ENCODE measurements around the gene DIPK1B.

The DIPK1B gene

DNA sequence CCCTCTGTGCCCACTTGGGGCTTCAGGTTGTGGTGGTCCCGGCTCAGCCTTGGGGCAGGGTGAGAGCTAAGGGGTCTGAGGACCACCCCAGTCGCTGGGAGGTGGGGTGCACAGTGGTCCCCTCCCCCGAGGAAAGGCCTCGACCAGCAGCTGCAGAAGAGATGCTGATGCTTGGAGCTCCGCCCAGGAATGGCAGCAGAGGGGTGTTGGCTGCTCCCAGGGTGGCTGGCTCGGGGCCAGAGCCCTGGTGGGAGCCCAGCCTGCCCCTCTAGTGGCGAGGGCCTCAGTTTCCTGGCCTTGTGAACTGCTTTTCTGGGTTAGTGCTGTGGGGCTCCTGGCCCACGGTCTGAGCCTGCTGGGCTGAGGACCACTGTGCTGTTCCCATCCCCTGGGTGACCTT, 1.2 kb downstream of the DIPK1B start:
- H3K4me3 ChIP-seq (replicated peaks; ENCODE audit: insufficient read depth, low read length): no peak overlapping the region; the same call in 1 of the 2 replicates
- no peaks in the 10 kb centered on the region for H3K27me3 ChIP-seq (ENCODE audit: insufficient read depth, poor library complexity, severe bottlenecking)
- no peak overlapping the region for H3K27ac ChIP-seq (replicated peaks)
- no peak for TF ChIP-seq SPI1 (IDR thresholded peaks at IDR 0.05; ENCODE audit: borderline replicate concordance, low read depth)
- TF ChIP-seq, protein P1, sequence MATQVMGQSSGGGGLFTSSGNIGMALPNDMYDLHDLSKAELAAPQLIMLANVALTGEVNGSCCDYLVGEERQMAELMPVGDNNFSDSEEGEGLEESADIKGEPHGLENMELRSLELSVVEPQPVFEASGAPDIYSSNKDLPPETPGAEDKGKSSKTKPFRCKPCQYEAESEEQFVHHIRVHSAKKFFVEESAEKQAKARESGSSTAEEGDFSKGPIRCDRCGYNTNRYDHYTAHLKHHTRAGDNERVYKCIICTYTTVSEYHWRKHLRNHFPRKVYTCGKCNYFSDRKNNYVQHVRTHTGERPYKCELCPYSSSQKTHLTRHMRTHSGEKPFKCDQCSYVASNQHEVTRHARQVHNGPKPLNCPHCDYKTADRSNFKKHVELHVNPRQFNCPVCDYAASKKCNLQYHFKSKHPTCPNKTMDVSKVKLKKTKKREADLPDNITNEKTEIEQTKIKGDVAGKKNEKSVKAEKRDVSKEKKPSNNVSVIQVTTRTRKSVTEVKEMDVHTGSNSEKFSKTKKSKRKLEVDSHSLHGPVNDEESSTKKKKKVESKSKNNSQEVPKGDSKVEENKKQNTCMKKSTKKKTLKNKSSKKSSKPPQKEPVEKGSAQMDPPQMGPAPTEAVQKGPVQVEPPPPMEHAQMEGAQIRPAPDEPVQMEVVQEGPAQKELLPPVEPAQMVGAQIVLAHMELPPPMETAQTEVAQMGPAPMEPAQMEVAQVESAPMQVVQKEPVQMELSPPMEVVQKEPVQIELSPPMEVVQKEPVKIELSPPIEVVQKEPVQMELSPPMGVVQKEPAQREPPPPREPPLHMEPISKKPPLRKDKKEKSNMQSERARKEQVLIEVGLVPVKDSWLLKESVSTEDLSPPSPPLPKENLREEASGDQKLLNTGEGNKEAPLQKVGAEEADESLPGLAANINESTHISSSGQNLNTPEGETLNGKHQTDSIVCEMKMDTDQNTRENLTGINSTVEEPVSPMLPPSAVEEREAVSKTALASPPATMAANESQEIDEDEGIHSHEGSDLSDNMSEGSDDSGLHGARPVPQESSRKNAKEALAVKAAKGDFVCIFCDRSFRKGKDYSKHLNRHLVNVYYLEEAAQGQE (IDR thresholded peaks at IDR 0.05; ENCODE audit: insufficient replicate concordance, low read depth): no peak
- no peak for TF ChIP-seq POLR2AphosphoS5 (IDR thresholded peaks at IDR 0.05; ENCODE audit: low read depth)
- no peak for TF ChIP-seq GABPA (IDR thresholded peaks at IDR 0.05; ENCODE audit: low read depth)
- TF ChIP-seq, protein P2, sequence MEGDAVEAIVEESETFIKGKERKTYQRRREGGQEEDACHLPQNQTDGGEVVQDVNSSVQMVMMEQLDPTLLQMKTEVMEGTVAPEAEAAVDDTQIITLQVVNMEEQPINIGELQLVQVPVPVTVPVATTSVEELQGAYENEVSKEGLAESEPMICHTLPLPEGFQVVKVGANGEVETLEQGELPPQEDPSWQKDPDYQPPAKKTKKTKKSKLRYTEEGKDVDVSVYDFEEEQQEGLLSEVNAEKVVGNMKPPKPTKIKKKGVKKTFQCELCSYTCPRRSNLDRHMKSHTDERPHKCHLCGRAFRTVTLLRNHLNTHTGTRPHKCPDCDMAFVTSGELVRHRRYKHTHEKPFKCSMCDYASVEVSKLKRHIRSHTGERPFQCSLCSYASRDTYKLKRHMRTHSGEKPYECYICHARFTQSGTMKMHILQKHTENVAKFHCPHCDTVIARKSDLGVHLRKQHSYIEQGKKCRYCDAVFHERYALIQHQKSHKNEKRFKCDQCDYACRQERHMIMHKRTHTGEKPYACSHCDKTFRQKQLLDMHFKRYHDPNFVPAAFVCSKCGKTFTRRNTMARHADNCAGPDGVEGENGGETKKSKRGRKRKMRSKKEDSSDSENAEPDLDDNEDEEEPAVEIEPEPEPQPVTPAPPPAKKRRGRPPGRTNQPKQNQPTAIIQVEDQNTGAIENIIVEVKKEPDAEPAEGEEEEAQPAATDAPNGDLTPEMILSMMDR (IDR thresholded peaks at IDR 0.05; ENCODE audit: insufficient read depth, low read length): no peak
- no peak for DNase-seq (ENCODE audit: low read depth in 1 of 2, low spot score in 1 of 2)

DNA sequence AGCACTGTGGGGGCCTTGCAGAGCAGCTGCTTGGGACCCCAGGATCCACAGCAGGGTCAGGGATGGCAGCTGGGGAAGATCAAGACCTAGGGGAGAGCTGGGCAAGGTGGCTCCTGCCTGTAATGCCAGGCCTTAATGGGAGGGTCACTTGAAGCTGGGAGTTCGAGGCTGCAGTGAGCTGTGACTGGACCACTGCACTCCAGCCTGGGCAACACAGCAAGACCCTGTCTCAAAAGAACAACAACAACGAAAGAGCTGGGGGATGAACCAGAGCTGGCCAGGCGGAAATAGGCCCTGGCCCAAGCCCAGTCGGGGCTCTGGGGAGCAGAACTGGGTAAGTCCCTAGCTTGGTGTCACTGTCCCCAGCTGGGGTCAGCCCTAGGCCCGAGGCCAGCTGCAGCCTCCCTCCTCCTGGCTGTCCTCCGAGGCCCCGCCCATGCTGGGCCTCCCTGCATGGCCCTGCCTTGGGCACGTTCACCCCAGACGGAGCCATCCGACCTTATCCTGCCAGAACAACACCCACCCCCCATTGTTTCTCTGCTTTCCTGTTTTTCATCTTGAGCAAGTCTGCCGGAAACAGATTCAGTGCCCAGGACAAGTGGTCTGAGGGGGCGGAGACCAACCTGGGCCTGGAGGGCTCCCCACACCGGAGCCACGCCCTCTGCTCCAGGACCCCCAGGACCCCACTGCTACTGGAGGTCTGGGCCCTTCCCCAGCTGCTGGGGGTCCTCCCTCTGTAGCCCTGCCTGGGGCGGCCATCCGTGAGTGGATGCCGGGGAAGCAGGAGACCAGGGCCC, 1.9 kb downstream of the DIPK1B start:
- TF ChIP-seq, protein P2 (IDR thresholded peaks at IDR 0.05; ENCODE audit: insufficient read depth, low read length): no peak
- TF ChIP-seq SPI1 (IDR thresholded peaks at IDR 0.05; ENCODE audit: borderline replicate concordance, low read depth) (no peak), GABPA (IDR thresholded peaks at IDR 0.05; ENCODE audit: low read depth) (no peak), POLR2AphosphoS5 (IDR thresholded peaks at IDR 0.05; ENCODE audit: low read depth) (no peak)
- TF ChIP-seq, protein P1 (IDR thresholded peaks at IDR 0.05; ENCODE audit: insufficient replicate concordance, low read depth): no peak
- Histone ChIP-seq H3K4me3 (replicated peaks; ENCODE audit: insufficient read depth, low read length) (no peak overlapping the region), H3K27ac (replicated peaks) (no peak overlapping the region), H3K27me3 (ENCODE audit: insufficient read depth, poor library complexity, severe bottlenecking) (no peaks in the 10 kb centered on the region)
- no peak for DNase-seq (ENCODE audit: low read depth in 1 of 2, low spot score in 1 of 2)

DNA sequence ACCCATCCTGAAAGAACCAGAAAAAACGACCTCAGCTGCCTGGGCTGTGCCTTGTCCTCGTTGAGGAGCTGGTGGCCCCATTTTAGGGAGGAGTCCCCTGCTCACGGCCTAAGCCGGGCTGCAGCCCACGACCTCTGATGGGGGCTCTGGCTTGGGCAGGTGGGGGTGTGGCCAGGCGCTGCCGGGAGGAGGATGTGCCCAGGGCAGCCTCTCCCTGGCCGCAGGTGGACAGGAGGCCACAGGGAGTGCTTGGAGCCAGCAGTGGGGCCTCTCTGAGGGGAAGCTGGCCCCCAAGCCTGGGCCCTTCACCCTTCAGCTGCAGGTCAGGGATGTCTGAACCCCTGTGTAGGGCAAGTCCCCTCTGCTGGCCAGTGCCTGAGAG, 2.5 kb downstream of the DIPK1B start:
- H3K4me3 ChIP-seq (replicated peaks; ENCODE audit: insufficient read depth, low read length): no peak overlapping the region
- no peak for DNase-seq (ENCODE audit: low read depth in 1 of 2, low spot score in 1 of 2)
- no peaks in the 10 kb centered on the region for H3K27me3 ChIP-seq (ENCODE audit: insufficient read depth, poor library complexity, severe bottlenecking)
- TF ChIP-seq POLR2AphosphoS5 (IDR thresholded peaks at IDR 0.05; ENCODE audit: low read depth) (no peak), GABPA (IDR thresholded peaks at IDR 0.05; ENCODE audit: low read depth) (no peak), SPI1 (IDR thresholded peaks at IDR 0.05; ENCODE audit: borderline replicate concordance, low read depth) (no peak)
- TF ChIP-seq, protein P2 (IDR thresholded peaks at IDR 0.05; ENCODE audit: insufficient read depth, low read length): no peak
- TF ChIP-seq, protein P1 (IDR thresholded peaks at IDR 0.05; ENCODE audit: insufficient replicate concordance, low read depth): no peak
- H3K27ac ChIP-seq (replicated peaks): no peak overlapping the region
